Right lobe of liver (tissue), 6 donors: ENCODE results near the gene SCRT2. TPM values are rescaled to one million over a fixed set of nuclear protein-coding genes. Genes with fewer than 3 reads are reported as not detected.

Source experiments
- ATAC-seq, 4 donors: fragments of 200-7000 bp; cut with Tn5 transposase; one replicate each; pipeline ENCODE4 v1.9.1; 2020; ENCODE audit warnings: mild to moderate bottlenecking in 4 of 4, moderate library complexity in 4 of 4
- DNase-seq, 3 donors: peaks; one replicate each; pipeline ENCODE4 v3.0.0-alpha.2; 2020
- H3K27ac ChIP-seq, 3 donors: fragments of 200-600 bp; one replicate each; pipeline ENCODE4 v1.8.0; 2022
- H3K27me3 ChIP-seq, 2 donors: fragments of 200-600 bp; one replicate each; pipeline ENCODE4 v1.8.0; 2022
- H3K36me3 ChIP-seq, 4 donors: fragments of 200-600 bp; sonication (generic) in 1 of 4; one replicate each; pipeline versions ENCODE4 v1.5.1 to v1.8.0; 2017 to 2022; ENCODE audit warnings: control low read depth in 1 of 4
- H3K4me1 ChIP-seq, 4 donors: fragments of 200-600 bp; sonication (generic) in 1 of 4; one replicate each; pipeline versions ENCODE4 v1.5.1 to v1.8.0; 2017 to 2022; ENCODE audit warnings: control low read depth in 1 of 4
- H3K4me3 ChIP-seq, 3 donors: fragments of 200-600 bp; one replicate each; pipeline ENCODE4 v1.8.0; 2022
- H3K9me3 ChIP-seq, 4 donors: fragments of 200-600 bp; sonication (generic) in 1 of 4; one replicate each; pipeline versions ENCODE4 v1.5.1 to v1.8.0; 2017 to 2022; ENCODE audit warnings: control low read depth in 1 of 4
- POLR2A ChIP-seq: fragments of 450-650 bp; IDR thresholded peaks from one replicate; pipeline ENCODE4 v1.6.1; 2017; ENCODE audit warnings: antibody characterized with exemption, mild to moderate bottlenecking
- WGBS: methylation state at CpG from one replicate; pipeline ENCODE4 v1.1.6; 2018; ENCODE audit warnings: low coverage, low lambda C conversion rate; ENCODE audit not compliant: insufficient coverage; ENCODE audit errors: missing lambda C conversion rate; 5-methylcytosine and 5-hydroxymethylcytosine counted together
- intact Hi-C, 2 donors: fragments of 100-400 bp; cut with DNase I; formaldehyde crosslinking; loops; one replicate each; pipeline versions ENCODE4 v1.11.2 to v1.14.1; 2022
- total RNA-seq, 6 experiments: library from RNA; depleted of rRNA in 2 of 6; stranded (reverse); fragments of >200 nt in 2 of 6; fragmentation: NEBNext Ultra II Directional in 3 of 6; extraction: Animal tissue kit (Norgen Biotek cat#: 25700) in 3 of 6; gene quantifications; one replicate each; pipeline versions ENCODE4 v1.1.0 to v1.2.4, GENCODE V29; 2016 to 2023
- TF ChIP-seq, protein P1 (sequence below), 4 donors: fragments of 200-600 bp in 3 of 4; fragments of 450-650 bp in 1 of 4; IDR thresholded peaks; one replicate each; pipeline versions ENCODE4 v1.5.1 to v1.8.0; 2016 to 2022; ENCODE audit warnings: antibody characterized with exemption in 4 of 4, mild to moderate bottlenecking in 2 of 4
- donor health status: DM: no; HTN: yes; CAD: no.
- donor health status: DM: no; HTN: no; CAD: no.
- donor health status: DM: no; HTN: no; CAD: no.
- donor health status: DM: no; HTN: yes; CAD: no.
- donor health status: DM: no; HTN: yes; CAD: no.

Gene SCRT2
- total RNA-seq, 6 experiments from 2014 or later, result not detected

DNA sequence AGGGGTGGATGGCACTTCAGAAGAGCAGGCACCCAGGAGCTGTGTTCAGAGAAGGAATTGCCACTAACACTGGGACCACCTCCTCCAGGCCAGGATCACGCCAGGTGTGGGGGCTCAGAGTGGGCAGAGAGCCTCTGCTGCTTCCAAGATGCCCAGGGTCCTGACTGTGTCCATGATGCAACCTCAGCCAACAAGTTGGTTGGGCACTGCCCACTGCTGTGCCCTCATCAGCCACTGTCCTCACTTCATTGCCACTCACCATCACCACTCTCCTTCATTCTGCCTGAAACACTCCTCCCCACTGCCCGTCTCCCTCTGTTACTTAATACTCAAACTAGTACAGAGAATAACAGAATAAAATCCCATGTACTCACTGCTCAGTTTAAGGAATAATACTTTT is 49.0 kb downstream of the SCRT2 start:
- DNase-seq, result no peak
- Histone ChIP-seq H3K36me3 (no peaks in the 10 kb centered on the region), H3K4me3 (no peak overlapping the region), H3K9me3 (no peaks in the 10 kb centered on the region), H3K27me3 (no peaks in the 10 kb centered on the region), H3K4me1 (no peaks in the 10 kb centered on the region), H3K27ac (no peak overlapping the region)
- intact Hi-C loops, result no loop called here
- ATAC-seq, result no peak
- 50% methylated on average over 1 of the region's 2 CpGs for WGBS
- TF ChIP-seq, protein P1, sequence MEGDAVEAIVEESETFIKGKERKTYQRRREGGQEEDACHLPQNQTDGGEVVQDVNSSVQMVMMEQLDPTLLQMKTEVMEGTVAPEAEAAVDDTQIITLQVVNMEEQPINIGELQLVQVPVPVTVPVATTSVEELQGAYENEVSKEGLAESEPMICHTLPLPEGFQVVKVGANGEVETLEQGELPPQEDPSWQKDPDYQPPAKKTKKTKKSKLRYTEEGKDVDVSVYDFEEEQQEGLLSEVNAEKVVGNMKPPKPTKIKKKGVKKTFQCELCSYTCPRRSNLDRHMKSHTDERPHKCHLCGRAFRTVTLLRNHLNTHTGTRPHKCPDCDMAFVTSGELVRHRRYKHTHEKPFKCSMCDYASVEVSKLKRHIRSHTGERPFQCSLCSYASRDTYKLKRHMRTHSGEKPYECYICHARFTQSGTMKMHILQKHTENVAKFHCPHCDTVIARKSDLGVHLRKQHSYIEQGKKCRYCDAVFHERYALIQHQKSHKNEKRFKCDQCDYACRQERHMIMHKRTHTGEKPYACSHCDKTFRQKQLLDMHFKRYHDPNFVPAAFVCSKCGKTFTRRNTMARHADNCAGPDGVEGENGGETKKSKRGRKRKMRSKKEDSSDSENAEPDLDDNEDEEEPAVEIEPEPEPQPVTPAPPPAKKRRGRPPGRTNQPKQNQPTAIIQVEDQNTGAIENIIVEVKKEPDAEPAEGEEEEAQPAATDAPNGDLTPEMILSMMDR (IDR thresholded peaks at IDR 0.05), result no peak
- TF ChIP-seq POLR2A, result no peak

DNA sequence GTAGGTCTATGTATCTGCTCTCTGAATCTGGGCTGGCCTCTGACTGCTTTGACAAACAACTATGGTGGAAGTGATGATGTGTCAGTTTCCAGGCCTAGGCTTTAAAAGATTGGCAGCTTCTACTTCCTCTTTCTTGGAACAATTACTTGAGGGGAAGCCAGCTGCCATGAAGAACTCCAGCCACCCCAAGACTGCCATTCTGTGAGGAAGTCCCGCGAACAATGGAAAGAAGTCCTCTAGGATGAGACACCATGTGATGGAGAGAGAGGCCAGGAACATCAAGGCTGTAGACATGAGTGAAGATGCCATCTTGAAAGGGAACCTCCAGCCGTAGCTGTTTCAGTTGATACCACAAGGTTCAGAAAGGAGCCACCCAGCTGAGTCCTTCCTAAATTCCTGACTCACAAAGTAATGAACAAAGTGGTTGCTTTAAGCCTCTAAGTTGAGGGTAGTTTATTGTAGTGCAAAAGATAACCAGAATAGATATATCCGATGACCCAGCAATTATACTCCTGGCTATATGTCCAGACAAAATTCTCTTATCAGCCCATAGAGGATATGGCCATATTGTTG is 50.2 kb downstream of the SCRT2 start:
- intact Hi-C loops, result no loop called here
- no peaks in the 10 kb centered on the region for H3K36me3 ChIP-seq
- no peaks in the 10 kb centered on the region for H3K27me3 ChIP-seq
- no peaks in the 10 kb centered on the region for H3K4me1 ChIP-seq
- no peak for ATAC-seq
- H3K27ac ChIP-seq, result no peak overlapping the region
- WGBS, result 70% methylated on average over 4 of the region's 4 CpGs
- TF ChIP-seq POLR2A, result no peak
- TF ChIP-seq, protein P1 (IDR thresholded peaks at IDR 0.05), result no peak
- H3K4me3 ChIP-seq, result no peak overlapping the region
- no peaks in the 10 kb centered on the region for H3K9me3 ChIP-seq
- no peak for DNase-seq

DNA sequence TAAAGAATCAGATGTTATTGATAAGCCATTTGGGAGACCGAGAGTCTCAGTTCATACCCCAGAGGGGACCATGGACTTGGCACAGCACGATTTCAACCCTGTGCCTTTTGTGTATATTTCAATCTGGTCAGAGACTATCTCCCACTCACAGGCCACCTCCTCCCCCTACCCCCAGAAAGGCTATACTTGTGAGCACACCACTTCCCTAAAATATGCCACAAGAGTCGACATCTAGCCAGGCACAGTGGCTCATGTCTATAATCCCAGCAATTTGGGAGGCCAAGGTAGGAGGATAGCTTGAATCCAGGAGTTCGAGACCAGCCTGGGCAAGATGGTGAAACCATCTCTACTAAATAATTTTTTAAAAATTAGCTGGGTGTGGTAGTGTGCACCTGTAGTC is 51.9 kb downstream of the SCRT2 start:
- no peak for ATAC-seq
- no peak overlapping the region for H3K27ac ChIP-seq
- no peak for DNase-seq
- H3K9me3 ChIP-seq, result no peaks in the 10 kb centered on the region
- no peaks in the 10 kb centered on the region for H3K27me3 ChIP-seq
- H3K4me1 ChIP-seq, result no peaks in the 10 kb centered on the region
- H3K4me3 ChIP-seq, result no peak overlapping the region
- 46% methylated on average over 4 of the region's 4 CpGs for WGBS
- intact Hi-C loops, result no loop called here
- H3K36me3 ChIP-seq, result no peaks in the 10 kb centered on the region
- no peak for TF ChIP-seq POLR2A
- TF ChIP-seq, protein P1 (IDR thresholded peaks at IDR 0.05), result no peak

DNA sequence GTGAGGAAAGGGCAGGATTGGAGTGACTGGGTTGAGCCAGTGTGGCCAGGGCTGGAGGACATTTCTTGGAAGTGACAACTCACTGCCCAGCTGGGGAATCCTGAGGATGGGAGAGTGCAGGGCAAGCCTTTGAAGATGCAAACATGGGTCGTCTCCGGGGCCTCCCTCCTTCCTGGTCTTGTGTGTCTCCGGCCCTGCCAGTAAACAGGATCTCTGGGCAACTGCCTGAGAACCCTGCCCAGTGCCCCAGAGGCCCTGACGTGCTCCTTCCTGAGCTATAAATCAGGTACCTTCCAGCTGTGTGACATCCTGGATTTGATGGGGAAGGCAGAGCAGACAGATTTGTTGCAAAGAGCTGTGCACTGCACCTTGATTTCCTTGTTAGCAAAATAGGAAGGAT is 52.6 kb downstream of the SCRT2 start:
- 0% methylated on average over 2 of the region's 4 CpGs for WGBS
- no peaks in the 10 kb centered on the region for H3K4me1 ChIP-seq
- ATAC-seq (no peak), DNase-seq (no peak)
- no peaks in the 10 kb centered on the region for H3K9me3 ChIP-seq
- no peaks in the 10 kb centered on the region for H3K36me3 ChIP-seq
- no peak overlapping the region for H3K4me3 ChIP-seq
- intact Hi-C loops, result no loop called here
- TF ChIP-seq, protein P1 (IDR thresholded peaks at IDR 0.05), result no peak
- TF ChIP-seq POLR2A, result no peak
- H3K27ac ChIP-seq, result no peak overlapping the region
- no peaks in the 10 kb centered on the region for H3K27me3 ChIP-seq

DNA sequence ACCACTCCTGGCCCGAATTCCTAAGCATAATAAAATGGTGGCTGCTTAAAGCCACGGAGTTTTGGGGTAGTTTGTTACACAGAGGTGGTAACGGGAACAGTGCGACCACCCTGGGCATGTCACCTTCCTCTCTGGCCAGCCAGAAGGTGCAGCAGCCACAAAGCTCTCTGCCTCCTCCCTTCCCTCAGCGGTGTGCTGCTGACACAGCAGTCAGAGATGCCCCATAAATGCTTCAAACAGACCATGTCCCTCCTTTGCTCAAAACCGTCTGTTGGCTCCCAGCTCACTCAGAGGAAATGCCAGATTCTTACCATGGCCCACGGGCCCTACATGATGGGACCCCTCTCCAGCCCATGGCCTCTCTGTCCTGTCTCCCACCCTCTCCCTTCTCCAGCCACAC is 53.4 kb downstream of the SCRT2 start:
- no peaks in the 10 kb centered on the region for H3K36me3 ChIP-seq
- no peaks in the 10 kb centered on the region for H3K4me1 ChIP-seq
- DNase-seq, result no peak
- WGBS, result 55% methylated on average over 5 of the region's 7 CpGs
- no peak overlapping the region for H3K4me3 ChIP-seq
- H3K27me3 ChIP-seq, result no peaks in the 10 kb centered on the region
- intact Hi-C loops, result no loop called here
- no peak overlapping the region for H3K27ac ChIP-seq
- H3K9me3 ChIP-seq, result no peaks in the 10 kb centered on the region
- TF ChIP-seq, protein P1 (IDR thresholded peaks at IDR 0.05), result no peak
- no peak for TF ChIP-seq POLR2A
- no peak for ATAC-seq
